SK-N-SH treated with all-trans-retinoic acid at 6 μM for 48 hours (cell line): ENCODE measurements around the gene ERCC2.

Source experiments
- ARNTL ChIP-seq: fragments of 450-650 bp; formaldehyde crosslinking; IDR thresholded peaks from 2 replicates; pipeline ENCODE4 v1.5.0; 2020; ENCODE audit warnings: low read depth, mild to moderate bottlenecking, moderate library complexity, borderline replicate concordance
- ESRRG ChIP-seq: fragments of 250-450 bp; sonication (Bioruptor Pico); IDR thresholded peaks from 2 replicates; pipeline ENCODE4 v1.6.1; 2021; ENCODE audit warnings: mild to moderate bottlenecking
- GLIS3 ChIP-seq: fragments of 250-450 bp; sonication (Bioruptor Pico); IDR thresholded peaks from 2 replicates; pipeline ENCODE4 v1.5.0; 2020; ENCODE audit warnings: mild to moderate bottlenecking, moderate library complexity
- OSR1 ChIP-seq: fragments of 250-450 bp; sonication (Bioruptor Pico); IDR thresholded peaks from 2 replicates; pipeline ENCODE4 v1.8.0; 2022; ENCODE audit warnings: moderate library complexity, mild to moderate bottlenecking, inconsistent platforms
- PPARA ChIP-seq: fragments of 250-450 bp; sonication (Bioruptor Pico); IDR thresholded peaks from 2 replicates; pipeline ENCODE4 v1.5.0; 2020; ENCODE audit warnings: mild to moderate bottlenecking, borderline replicate concordance
- RARB ChIP-seq: fragments of 250-450 bp; sonication (Bioruptor Pico); IDR thresholded peaks from 2 replicates; pipeline ENCODE4 v1.8.0; 2021; ENCODE audit warnings: mild to moderate bottlenecking, moderate library complexity
- ZC3H10 ChIP-seq: fragments of 250-450 bp; sonication (Bioruptor Pico); IDR thresholded peaks from 2 replicates; pipeline ENCODE4 v1.5.1; 2021; ENCODE audit warnings: mild to moderate bottlenecking, moderate library complexity
- ZFP3 ChIP-seq: fragments of 250-450 bp; sonication (Bioruptor Pico); IDR thresholded peaks from 2 replicates; pipeline ENCODE4 v1.5.0; 2020; ENCODE audit warnings: mild to moderate bottlenecking, moderate library complexity
- TF ChIP-seq, protein P1 (sequence below): fragments of 250-450 bp; sonication (Bioruptor Pico); IDR thresholded peaks from 2 replicates; pipeline ENCODE4 v1.5.1; 2020; ENCODE audit warnings: low read depth, mild to moderate bottlenecking, moderate library complexity
- TF ChIP-seq, protein P2 (sequence below): fragments of 250-450 bp; sonication (Bioruptor Pico); IDR thresholded peaks from 2 replicates; pipeline ENCODE4 v1.8.0; 2020; ENCODE audit warnings: mild to moderate bottlenecking, moderate library complexity, borderline replicate concordance
- TF ChIP-seq, protein P3 (sequence below): fragments of 250-450 bp; sonication (Bioruptor Pico); IDR thresholded peaks from 2 replicates; pipeline ENCODE4 v1.5.0; 2020; ENCODE audit warnings: mild to moderate bottlenecking, moderate library complexity
- TF ChIP-seq, protein P4 (sequence below): fragments of 250-450 bp; sonication (Bioruptor Pico); IDR thresholded peaks from 2 replicates; pipeline ENCODE4 v1.8.0; 2021; ENCODE audit warnings: low read depth, mild to moderate bottlenecking, moderate library complexity, borderline replicate concordance
- TF ChIP-seq, protein P5 (sequence below): fragments of 250-450 bp; sonication (Bioruptor Pico); IDR thresholded peaks from 2 replicates; pipeline ENCODE4 v1.5.1; 2021; ENCODE audit warnings: mild to moderate bottlenecking, moderate library complexity

DNA sequence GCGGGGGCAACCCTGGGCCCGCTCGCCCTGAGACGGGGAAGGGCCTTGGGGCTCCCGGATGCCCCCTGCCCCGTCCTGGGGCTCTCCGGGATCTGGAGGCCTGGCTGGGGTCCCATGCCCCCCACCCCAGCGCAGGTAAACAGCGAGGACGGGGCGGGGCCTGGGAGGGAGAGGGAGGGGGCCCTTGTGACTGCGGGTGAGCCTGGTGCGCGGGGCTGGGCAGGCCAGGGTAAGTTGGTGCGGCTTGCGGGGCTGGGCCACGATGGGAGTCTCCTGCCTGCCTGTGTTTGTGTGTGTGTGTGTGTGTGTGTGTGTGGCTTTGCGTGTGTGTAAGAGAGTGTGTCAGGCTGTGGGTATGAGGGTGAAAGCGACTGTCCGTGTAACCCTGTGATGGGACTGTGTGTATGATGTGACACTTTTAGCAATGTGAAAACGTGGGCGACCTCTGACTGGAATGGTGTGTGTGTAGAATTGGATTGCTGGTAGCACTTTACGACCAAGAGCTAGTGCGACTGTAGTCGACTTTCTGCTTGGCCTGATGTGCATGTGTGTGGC lies 29.4 kb downstream of the ERCC2 start:
- no peak for TF ChIP-seq ZFP3 (CRISPR knock-in tag)
- TF ChIP-seq, protein P1, sequence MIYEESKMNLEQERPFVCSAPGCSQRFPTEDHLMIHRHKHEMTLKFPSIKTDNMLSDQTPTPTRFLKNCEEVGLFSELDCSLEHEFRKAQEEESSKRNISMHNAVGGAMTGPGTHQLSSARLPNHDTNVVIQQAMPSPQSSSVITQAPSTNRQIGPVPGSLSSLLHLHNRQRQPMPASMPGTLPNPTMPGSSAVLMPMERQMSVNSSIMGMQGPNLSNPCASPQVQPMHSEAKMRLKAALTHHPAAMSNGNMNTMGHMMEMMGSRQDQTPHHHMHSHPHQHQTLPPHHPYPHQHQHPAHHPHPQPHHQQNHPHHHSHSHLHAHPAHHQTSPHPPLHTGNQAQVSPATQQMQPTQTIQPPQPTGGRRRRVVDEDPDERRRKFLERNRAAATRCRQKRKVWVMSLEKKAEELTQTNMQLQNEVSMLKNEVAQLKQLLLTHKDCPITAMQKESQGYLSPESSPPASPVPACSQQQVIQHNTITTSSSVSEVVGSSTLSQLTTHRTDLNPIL = no peak
- TF ChIP-seq PPARA (CRISPR knock-in tag) = no peak
- no peak for TF ChIP-seq RARB (CRISPR knock-in tag)
- TF ChIP-seq, protein P2, sequence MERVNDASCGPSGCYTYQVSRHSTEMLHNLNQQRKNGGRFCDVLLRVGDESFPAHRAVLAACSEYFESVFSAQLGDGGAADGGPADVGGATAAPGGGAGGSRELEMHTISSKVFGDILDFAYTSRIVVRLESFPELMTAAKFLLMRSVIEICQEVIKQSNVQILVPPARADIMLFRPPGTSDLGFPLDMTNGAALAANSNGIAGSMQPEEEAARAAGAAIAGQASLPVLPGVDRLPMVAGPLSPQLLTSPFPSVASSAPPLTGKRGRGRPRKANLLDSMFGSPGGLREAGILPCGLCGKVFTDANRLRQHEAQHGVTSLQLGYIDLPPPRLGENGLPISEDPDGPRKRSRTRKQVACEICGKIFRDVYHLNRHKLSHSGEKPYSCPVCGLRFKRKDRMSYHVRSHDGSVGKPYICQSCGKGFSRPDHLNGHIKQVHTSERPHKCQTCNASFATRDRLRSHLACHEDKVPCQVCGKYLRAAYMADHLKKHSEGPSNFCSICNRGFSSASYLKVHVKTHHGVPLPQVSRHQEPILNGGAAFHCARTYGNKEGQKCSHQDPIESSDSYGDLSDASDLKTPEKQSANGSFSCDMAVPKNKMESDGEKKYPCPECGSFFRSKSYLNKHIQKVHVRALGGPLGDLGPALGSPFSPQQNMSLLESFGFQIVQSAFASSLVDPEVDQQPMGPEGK = no peak
- TF ChIP-seq, protein P3, sequence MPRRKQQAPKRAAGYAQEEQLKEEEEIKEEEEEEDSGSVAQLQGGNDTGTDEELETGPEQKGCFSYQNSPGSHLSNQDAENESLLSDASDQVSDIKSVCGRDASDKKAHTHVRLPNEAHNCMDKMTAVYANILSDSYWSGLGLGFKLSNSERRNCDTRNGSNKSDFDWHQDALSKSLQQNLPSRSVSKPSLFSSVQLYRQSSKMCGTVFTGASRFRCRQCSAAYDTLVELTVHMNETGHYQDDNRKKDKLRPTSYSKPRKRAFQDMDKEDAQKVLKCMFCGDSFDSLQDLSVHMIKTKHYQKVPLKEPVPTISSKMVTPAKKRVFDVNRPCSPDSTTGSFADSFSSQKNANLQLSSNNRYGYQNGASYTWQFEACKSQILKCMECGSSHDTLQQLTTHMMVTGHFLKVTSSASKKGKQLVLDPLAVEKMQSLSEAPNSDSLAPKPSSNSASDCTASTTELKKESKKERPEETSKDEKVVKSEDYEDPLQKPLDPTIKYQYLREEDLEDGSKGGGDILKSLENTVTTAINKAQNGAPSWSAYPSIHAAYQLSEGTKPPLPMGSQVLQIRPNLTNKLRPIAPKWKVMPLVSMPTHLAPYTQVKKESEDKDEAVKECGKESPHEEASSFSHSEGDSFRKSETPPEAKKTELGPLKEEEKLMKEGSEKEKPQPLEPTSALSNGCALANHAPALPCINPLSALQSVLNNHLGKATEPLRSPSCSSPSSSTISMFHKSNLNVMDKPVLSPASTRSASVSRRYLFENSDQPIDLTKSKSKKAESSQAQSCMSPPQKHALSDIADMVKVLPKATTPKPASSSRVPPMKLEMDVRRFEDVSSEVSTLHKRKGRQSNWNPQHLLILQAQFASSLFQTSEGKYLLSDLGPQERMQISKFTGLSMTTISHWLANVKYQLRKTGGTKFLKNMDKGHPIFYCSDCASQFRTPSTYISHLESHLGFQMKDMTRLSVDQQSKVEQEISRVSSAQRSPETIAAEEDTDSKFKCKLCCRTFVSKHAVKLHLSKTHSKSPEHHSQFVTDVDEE = no peak
- no peak for TF ChIP-seq OSR1 (CRISPR knock-in tag)
- no peak for TF ChIP-seq GLIS3 (CRISPR knock-in tag)
- TF ChIP-seq, protein P4, sequence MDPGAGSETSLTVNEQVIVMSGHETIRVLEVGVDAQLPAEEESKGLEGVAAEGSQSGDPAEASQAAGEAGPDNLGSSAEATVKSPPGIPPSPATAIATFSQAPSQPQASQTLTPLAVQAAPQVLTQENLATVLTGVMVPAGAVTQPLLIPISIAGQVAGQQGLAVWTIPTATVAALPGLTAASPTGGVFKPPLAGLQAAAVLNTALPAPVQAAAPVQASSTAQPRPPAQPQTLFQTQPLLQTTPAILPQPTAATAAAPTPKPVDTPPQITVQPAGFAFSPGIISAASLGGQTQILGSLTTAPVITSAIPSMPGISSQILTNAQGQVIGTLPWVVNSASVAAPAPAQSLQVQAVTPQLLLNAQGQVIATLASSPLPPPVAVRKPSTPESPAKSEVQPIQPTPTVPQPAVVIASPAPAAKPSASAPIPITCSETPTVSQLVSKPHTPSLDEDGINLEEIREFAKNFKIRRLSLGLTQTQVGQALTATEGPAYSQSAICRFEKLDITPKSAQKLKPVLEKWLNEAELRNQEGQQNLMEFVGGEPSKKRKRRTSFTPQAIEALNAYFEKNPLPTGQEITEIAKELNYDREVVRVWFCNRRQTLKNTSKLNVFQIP (CRISPR knock-in tag) = no peak
- TF ChIP-seq, protein P5, sequence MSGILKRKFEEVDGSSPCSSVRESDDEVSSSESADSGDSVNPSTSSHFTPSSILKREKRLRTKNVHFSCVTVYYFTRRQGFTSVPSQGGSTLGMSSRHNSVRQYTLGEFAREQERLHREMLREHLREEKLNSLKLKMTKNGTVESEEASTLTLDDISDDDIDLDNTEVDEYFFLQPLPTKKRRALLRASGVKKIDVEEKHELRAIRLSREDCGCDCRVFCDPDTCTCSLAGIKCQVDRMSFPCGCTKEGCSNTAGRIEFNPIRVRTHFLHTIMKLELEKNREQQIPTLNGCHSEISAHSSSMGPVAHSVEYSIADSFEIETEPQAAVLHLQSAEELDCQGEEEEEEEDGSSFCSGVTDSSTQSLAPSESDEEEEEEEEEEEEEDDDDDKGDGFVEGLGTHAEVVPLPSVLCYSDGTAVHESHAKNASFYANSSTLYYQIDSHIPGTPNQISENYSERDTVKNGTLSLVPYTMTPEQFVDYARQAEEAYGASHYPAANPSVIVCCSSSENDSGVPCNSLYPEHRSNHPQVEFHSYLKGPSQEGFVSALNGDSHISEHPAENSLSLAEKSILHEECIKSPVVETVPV (CRISPR knock-in tag) = no peak
- TF ChIP-seq ARNTL (CRISPR knock-in tag) = no peak
- TF ChIP-seq ESRRG (CRISPR knock-in tag) = no peak
- TF ChIP-seq ZC3H10 (CRISPR knock-in tag) = no peak
